Osteoblast (primary cell): ENCODE results near the gene MYO3B. TPM values are rescaled to one million over a fixed set of nuclear protein-coding genes. Genes with fewer than 3 reads are reported as not detected.

Source experiments
- DNase-seq: peaks from one replicate; pipeline ENCODE4 v3.0.0; 2011; ENCODE audit warnings: low spot score, mixed read lengths; ENCODE audit not compliant: insufficient read length; ENCODE audit errors: missing footprints
- H2AFZ ChIP-seq: 2 replicates; pipeline ENCODE4 v1.6.0; 2011; ENCODE audit warnings: mild to moderate bottlenecking, low read length
- H3K27ac ChIP-seq: 2 replicates; pipeline ENCODE4 v1.5.1; 2011; ENCODE audit warnings: mild to moderate bottlenecking, low read depth, low read length, moderate library complexity
- H3K27me3 ChIP-seq: 2 replicates; pipeline ENCODE4 v1.6.0; 2012; ENCODE audit warnings: mild to moderate bottlenecking, control low read depth, inconsistent platforms, low read length, moderate library complexity; ENCODE audit not compliant: insufficient read depth
- H3K36me3 ChIP-seq: 2 replicates; pipeline ENCODE4 v1.5.1; 2011; ENCODE audit warnings: mild to moderate bottlenecking, low read length, control low read depth, moderate library complexity; ENCODE audit not compliant: insufficient read depth
- H3K4me1 ChIP-seq: 2 replicates; pipeline ENCODE4 v1.5.1; 2011; ENCODE audit warnings: mild to moderate bottlenecking, low read length, control low read depth, moderate library complexity; ENCODE audit not compliant: insufficient read depth
- H3K4me2 ChIP-seq: 2 replicates; pipeline ENCODE4 v1.6.0; 2011; ENCODE audit warnings: mild to moderate bottlenecking, low read length; ENCODE audit not compliant: insufficient read depth
- H3K4me3 ChIP-seq: fragments of 200-600 bp; sonication (generic); 3 replicates; pipeline ENCODE4 v1.5.1; 2012; ENCODE audit warnings: mild to moderate bottlenecking, low read length, inconsistent platforms; ENCODE audit not compliant: insufficient read depth
- H3K79me2 ChIP-seq: 2 replicates; pipeline ENCODE4 v1.6.0; 2012; ENCODE audit warnings: mild to moderate bottlenecking, low read length, control low read depth, inconsistent platforms; ENCODE audit not compliant: insufficient read depth
- H3K9me3 ChIP-seq: 2 replicates; pipeline ENCODE4 v1.5.1; 2011; ENCODE audit warnings: low read depth, low read length, control low read depth
- H4K20me1 ChIP-seq: 2 replicates; pipeline ENCODE4 v1.6.0; 2012; ENCODE audit warnings: mild to moderate bottlenecking, low read length, control low read depth; ENCODE audit not compliant: insufficient read depth
- CTCF ChIP-seq: IDR thresholded peaks from 2 replicates; pipeline ENCODE4 v1.5.1; 2011; ENCODE audit warnings: mild to moderate bottlenecking, low read depth, low read length, moderate library complexity; ENCODE audit errors: extremely low read depth
- total RNA-seq: library from RNA; depleted of rRNA; stranded (reverse); fragments of >200 nt; gene quantifications from 2 replicates; pipeline ENCODE4 v1.2.3, GENCODE V29; 2012

MYO3B gene
- total RNA-seq, 1 donor, result 0.36 TPM

DNA sequence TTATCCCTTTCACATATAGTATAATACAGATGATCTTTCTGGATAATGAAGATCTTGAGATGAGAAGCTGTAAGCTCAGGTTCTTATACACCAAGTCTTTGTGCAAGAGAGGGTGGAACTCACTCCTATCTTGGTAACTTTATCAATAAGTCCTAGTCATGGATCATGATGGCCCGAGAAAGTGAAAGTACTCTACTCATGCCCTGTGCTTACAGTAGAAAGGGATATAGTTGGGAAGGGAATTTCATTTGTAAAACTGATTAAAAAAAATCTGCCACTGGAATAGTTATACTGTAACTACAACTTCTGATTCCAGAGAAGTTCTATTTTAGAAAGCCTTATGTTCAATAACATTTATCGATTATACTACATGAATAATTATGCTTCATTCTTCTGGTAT is 51.8 kb downstream of the MYO3B start:
- H2AFZ ChIP-seq, result peak overlapping the region; percentile 68
- no peaks in the 10 kb centered on the region for H3K79me2 ChIP-seq
- no peaks in the 10 kb centered on the region for H3K9me3 ChIP-seq
- H3K4me1 ChIP-seq, result no peaks in the 10 kb centered on the region
- H3K36me3 ChIP-seq, result no peaks in the 10 kb centered on the region
- no peak for TF ChIP-seq CTCF
- no peaks in the 10 kb centered on the region for H3K27me3 ChIP-seq
- H3K4me3 ChIP-seq, result no peak overlapping the region
- no peaks in the 10 kb centered on the region for H4K20me1 ChIP-seq
- no peak overlapping the region for H3K27ac ChIP-seq
- peak overlapping the region; percentile 48 for H3K4me2 ChIP-seq
- DNase-seq, result no peak

- Histone ChIP-seq H3K4me1 (no peaks in the 10 kb centered on the region), H3K79me2 (no peaks in the 10 kb centered on the region), H3K27me3 (peaks cover 18% of the 10 kb centered on the region), H4K20me1 (no peaks in the 10 kb centered on the region), H3K27ac (no peak overlapping the region), H3K9me3 (no peaks in the 10 kb centered on the region), H3K4me3 (no peak overlapping the region), H3K4me2 (no peak overlapping the region), H2AFZ (no peak overlapping the region), H3K36me3 (no peaks in the 10 kb centered on the region)
- DNase-seq, result peak; percentile 70
- peak; percentile 72 for TF ChIP-seq CTCF
These were observed 58.1 kb downstream of the MYO3B start for GRCh38 chr2:170235860-170236679.

DNA sequence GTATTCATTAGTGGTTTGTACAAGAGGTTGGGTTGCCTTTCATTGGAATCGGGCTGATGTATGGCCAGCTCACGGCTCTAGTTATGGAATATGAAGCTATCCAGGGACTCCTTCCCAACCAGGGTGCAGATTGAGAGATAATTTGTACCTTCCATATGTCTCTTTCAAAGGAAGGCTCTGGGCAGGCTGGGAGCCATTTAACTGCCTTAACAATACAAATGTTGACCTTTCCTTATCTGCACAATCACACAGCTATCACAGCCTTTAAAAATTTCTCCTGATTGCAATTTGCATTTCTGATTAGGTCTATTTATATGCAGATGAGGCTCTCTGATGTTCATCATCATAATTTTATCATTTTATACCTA is 58.7 kb downstream of the MYO3B start:
- Histone ChIP-seq H3K36me3 (no peaks in the 10 kb centered on the region), H3K9me3 (no peaks in the 10 kb centered on the region), H3K79me2 (no peaks in the 10 kb centered on the region), H3K27ac (no peak overlapping the region), H4K20me1 (no peaks in the 10 kb centered on the region), H3K4me3 (no peak overlapping the region), H2AFZ (no peak overlapping the region), H3K4me2 (no peak overlapping the region), H3K27me3 (peaks cover 20% of the 10 kb centered on the region), H3K4me1 (no peaks in the 10 kb centered on the region)
- no peak for DNase-seq
- TF ChIP-seq CTCF, result no peak

- no peak for DNase-seq
- H3K27ac ChIP-seq, result no peak overlapping the region
- peaks cover 20% of the 10 kb centered on the region for H3K27me3 ChIP-seq
- H3K36me3 ChIP-seq, result no peaks in the 10 kb centered on the region
- H4K20me1 ChIP-seq, result no peaks in the 10 kb centered on the region
- TF ChIP-seq CTCF, result no peak
- H3K4me2 ChIP-seq, result no peak overlapping the region
- no peaks in the 10 kb centered on the region for H3K9me3 ChIP-seq
- H3K4me3 ChIP-seq, result no peak overlapping the region
- no peaks in the 10 kb centered on the region for H3K4me1 ChIP-seq
- no peaks in the 10 kb centered on the region for H3K79me2 ChIP-seq
- H2AFZ ChIP-seq, result no peak overlapping the region
These were observed 59.7 kb downstream of the MYO3B start for GRCh38 chr2:170237572-170238120.
